ENCODE measurements around the gene PNMA6E. TPM values are rescaled to one million over a fixed set of nuclear protein-coding genes. Genes with fewer than 3 reads are reported as not detected.

PNMA6E gene
- polyA plus RNA-seq, 1 donor from 2014 or later = not detected

DNA sequence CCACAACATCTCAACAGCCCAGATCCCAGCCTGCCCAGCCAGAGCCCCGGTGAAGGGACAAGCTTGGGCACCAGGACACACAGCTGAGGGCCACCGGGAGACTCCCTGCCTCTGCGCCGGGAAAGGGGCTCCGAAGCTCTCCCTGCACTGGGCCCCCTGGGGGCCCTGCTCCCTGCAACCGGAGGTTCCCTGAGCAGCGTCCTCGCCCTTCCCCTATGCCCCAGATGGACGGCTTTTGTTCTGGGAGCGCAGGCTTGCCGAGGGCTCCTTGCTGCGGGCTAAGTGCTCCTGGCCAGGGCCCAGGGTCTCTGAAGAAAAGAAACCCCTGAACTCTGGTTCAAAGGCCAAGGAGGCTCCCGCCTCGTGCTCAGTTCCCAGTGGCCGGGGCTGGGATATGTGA is 9.2 kb upstream of the PNMA6E start:
- no peaks in the 10 kb centered on the region for H3K9me2 ChIP-seq (ENCODE audit: insufficient read depth, low read length)
- H3K36me3 ChIP-seq (ENCODE audit: insufficient read depth, low read length) = no peaks in the 10 kb centered on the region
- no peak for TF ChIP-seq EZH2 (IDR thresholded peaks at IDR 0.05; ENCODE audit: borderline replicate concordance, insufficient read depth, low read length, poor library complexity, severe bottlenecking)
- TF ChIP-seq, protein P1, sequence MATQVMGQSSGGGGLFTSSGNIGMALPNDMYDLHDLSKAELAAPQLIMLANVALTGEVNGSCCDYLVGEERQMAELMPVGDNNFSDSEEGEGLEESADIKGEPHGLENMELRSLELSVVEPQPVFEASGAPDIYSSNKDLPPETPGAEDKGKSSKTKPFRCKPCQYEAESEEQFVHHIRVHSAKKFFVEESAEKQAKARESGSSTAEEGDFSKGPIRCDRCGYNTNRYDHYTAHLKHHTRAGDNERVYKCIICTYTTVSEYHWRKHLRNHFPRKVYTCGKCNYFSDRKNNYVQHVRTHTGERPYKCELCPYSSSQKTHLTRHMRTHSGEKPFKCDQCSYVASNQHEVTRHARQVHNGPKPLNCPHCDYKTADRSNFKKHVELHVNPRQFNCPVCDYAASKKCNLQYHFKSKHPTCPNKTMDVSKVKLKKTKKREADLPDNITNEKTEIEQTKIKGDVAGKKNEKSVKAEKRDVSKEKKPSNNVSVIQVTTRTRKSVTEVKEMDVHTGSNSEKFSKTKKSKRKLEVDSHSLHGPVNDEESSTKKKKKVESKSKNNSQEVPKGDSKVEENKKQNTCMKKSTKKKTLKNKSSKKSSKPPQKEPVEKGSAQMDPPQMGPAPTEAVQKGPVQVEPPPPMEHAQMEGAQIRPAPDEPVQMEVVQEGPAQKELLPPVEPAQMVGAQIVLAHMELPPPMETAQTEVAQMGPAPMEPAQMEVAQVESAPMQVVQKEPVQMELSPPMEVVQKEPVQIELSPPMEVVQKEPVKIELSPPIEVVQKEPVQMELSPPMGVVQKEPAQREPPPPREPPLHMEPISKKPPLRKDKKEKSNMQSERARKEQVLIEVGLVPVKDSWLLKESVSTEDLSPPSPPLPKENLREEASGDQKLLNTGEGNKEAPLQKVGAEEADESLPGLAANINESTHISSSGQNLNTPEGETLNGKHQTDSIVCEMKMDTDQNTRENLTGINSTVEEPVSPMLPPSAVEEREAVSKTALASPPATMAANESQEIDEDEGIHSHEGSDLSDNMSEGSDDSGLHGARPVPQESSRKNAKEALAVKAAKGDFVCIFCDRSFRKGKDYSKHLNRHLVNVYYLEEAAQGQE (IDR thresholded peaks at IDR 0.05; ENCODE audit: borderline replicate concordance) = no peak
- no peak for TF ChIP-seq EP300 (conservative IDR thresholded peaks at IDR 0.05; ENCODE audit: poor library complexity, severe bottlenecking)
- TF ChIP-seq RAD21 (conservative IDR thresholded peaks at IDR 0.05) = no peak
- TF ChIP-seq SMC3 (conservative IDR thresholded peaks at IDR 0.05; ENCODE audit: poor library complexity) = no peak
- TF ChIP-seq POLR2AphosphoS5 (IDR thresholded peaks at IDR 0.05) = no peak
- no peak for TF ChIP-seq TAF1 (IDR thresholded peaks at IDR 0.05; ENCODE audit: low read depth)
- TF ChIP-seq, protein P2, sequence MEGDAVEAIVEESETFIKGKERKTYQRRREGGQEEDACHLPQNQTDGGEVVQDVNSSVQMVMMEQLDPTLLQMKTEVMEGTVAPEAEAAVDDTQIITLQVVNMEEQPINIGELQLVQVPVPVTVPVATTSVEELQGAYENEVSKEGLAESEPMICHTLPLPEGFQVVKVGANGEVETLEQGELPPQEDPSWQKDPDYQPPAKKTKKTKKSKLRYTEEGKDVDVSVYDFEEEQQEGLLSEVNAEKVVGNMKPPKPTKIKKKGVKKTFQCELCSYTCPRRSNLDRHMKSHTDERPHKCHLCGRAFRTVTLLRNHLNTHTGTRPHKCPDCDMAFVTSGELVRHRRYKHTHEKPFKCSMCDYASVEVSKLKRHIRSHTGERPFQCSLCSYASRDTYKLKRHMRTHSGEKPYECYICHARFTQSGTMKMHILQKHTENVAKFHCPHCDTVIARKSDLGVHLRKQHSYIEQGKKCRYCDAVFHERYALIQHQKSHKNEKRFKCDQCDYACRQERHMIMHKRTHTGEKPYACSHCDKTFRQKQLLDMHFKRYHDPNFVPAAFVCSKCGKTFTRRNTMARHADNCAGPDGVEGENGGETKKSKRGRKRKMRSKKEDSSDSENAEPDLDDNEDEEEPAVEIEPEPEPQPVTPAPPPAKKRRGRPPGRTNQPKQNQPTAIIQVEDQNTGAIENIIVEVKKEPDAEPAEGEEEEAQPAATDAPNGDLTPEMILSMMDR (IDR thresholded peaks at IDR 0.05; ENCODE audit: poor library complexity, severe bottlenecking) = no peak
- no peak for TF ChIP-seq MXI1 (conservative IDR thresholded peaks at IDR 0.05; ENCODE audit: poor library complexity, severe bottlenecking)
- no peak overlapping the region for H2AFZ ChIP-seq (ENCODE audit: low read depth, low read length)
- H3K27ac ChIP-seq (ENCODE audit: low read length) = no peak overlapping the region
- H3K9ac ChIP-seq (ENCODE audit: low read length) = no peak overlapping the region
- H3K79me2 ChIP-seq (replicated peaks; ENCODE audit: insufficient read depth, low read length) = no peaks in the 10 kb centered on the region
- no peaks in the 10 kb centered on the region for H4K20me1 ChIP-seq (ENCODE audit: insufficient read depth)
- H3K9me3 ChIP-seq (ENCODE audit: low read length) = no peaks in the 10 kb centered on the region
- no peak overlapping the region for H3K4me3 ChIP-seq (ENCODE audit: low read length)
- no peak overlapping the region for H3K4me2 ChIP-seq (ENCODE audit: low read length)
- no peaks in the 10 kb centered on the region for H3F3A ChIP-seq (ENCODE audit: insufficient read depth, low read length, poor library complexity, severe bottlenecking)
- H3K27me3 ChIP-seq (ENCODE audit: insufficient read depth, low read depth, low read length) = no peaks in the 10 kb centered on the region

DNA sequence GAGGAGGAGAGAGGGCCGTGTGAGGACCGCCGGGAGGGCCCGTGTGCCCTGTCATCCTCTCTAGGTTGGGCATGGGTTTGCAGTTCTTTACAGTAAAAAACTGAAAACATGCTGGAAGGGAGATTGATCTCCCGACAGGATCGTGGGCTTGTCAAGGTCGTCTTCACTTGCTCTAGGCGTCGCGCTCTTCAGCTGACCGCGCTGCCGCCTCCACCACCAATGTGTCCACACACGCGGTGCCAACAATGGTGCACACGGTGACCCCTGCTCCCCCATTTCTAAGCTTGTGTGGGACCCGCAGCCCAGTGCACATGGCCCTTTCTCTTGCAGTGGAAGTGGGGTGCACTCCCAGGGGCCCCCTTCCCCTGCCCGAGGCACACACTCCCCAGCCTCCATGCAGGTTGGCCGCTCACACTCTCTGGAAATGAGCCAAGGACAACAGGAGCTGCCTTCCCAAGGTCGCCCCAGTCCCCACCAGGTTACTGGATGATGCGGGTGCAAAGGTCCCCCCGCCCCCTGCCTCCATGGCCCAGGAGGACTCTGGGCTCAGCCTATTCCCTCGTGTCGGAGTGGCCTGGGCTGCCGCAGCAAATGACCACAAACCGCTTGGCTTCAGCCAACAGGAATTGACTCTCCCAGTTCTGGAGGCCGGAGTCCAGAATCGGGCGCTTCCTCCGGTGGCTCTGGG is 8.4 kb upstream of the PNMA6E start:
- Histone ChIP-seq H3K36me3 (ENCODE audit: insufficient read depth, low read length) (no peaks in the 10 kb centered on the region), H2AFZ (ENCODE audit: low read depth, low read length) (no peak overlapping the region), H3K27me3 (ENCODE audit: insufficient read depth, low read depth, low read length) (no peaks in the 10 kb centered on the region), H3K9me3 (ENCODE audit: low read length) (no peaks in the 10 kb centered on the region), H3K4me3 (ENCODE audit: low read length) (no peak overlapping the region), H3K27ac (ENCODE audit: low read length) (no peak overlapping the region), H4K20me1 (ENCODE audit: insufficient read depth) (no peaks in the 10 kb centered on the region), H3K9me2 (ENCODE audit: insufficient read depth, low read length) (no peaks in the 10 kb centered on the region), H3F3A (ENCODE audit: insufficient read depth, low read length, poor library complexity, severe bottlenecking) (no peaks in the 10 kb centered on the region), H3K79me2 (replicated peaks; ENCODE audit: insufficient read depth, low read length) (no peaks in the 10 kb centered on the region), H3K4me2 (ENCODE audit: low read length) (no peak overlapping the region), H3K9ac (ENCODE audit: low read length) (no peak overlapping the region)
- TF ChIP-seq EZH2 (IDR thresholded peaks at IDR 0.05; ENCODE audit: borderline replicate concordance, insufficient read depth, low read length, poor library complexity, severe bottlenecking) (no peak), MXI1 (conservative IDR thresholded peaks at IDR 0.05; ENCODE audit: poor library complexity, severe bottlenecking) (no peak), TAF1 (IDR thresholded peaks at IDR 0.05; ENCODE audit: low read depth) (no peak), RAD21 (conservative IDR thresholded peaks at IDR 0.05) (no peak), POLR2AphosphoS5 (IDR thresholded peaks at IDR 0.05) (no peak), SMC3 (conservative IDR thresholded peaks at IDR 0.05; ENCODE audit: poor library complexity) (no peak), EP300 (conservative IDR thresholded peaks at IDR 0.05; ENCODE audit: poor library complexity, severe bottlenecking) (no peak)
- TF ChIP-seq, protein P1 (IDR thresholded peaks at IDR 0.05; ENCODE audit: borderline replicate concordance) = no peak
- TF ChIP-seq, protein P2 (IDR thresholded peaks at IDR 0.05; ENCODE audit: poor library complexity, severe bottlenecking) = no peak
